A204.1 (cell line): ENCODE data around the gene MYLK3.
A peak's percentile ranks its signal among the peaks of the same experiment; 100 is the strongest.
"Not testable (repeated sequence)": the region's sequence is repeated elsewhere in the genome, so short reads cannot be mapped to it uniquely, and the experiment has no call there.

Experiments used
- FAIRE-seq: peaks from 2 replicates; lab custom pipeline; 2012; peaks lifted over from hg19 to GRCh38; lab: Jason Lieb, UNC

Gene MYLK3

GRCh38 chr16:46747777-46748651, at the start of gene MYLK3:
MYLK3 (minus strand) TSS chr16:46748344; CDS start chr16:46748193, 151 bp downstream.
- no peak for FAIRE-seq

GRCh38 chr16:46797501-46797900, 49.4 kb upstream of the MYLK3 start:
- FAIRE-seq: peak; percentile 76

- peak; percentile 14 for FAIRE-seq
These were observed 48.7 kb upstream of the MYLK3 start for GRCh38 chr16:46796764-46797269.

- no peak for FAIRE-seq
These were observed 45.7 kb upstream of the MYLK3 start for GRCh38 chr16:46793841-46794240.

- FAIRE-seq: no peak
These were observed 42.6 kb upstream of the MYLK3 start for GRCh38 chr16:46790599-46791270.

GRCh38 chr16:46789499-46790414, 41.6 kb upstream of the MYLK3 start:
- no peak for FAIRE-seq

- FAIRE-seq: peak; percentile 19
These were observed 40.8 kb upstream of the MYLK3 start for GRCh38 chr16:46788891-46789474.

GRCh38 chr16:46787909-46788308, 39.8 kb upstream of the MYLK3 start:
- no peak for FAIRE-seq

GRCh38 chr16:46785076-46785845, 37.1 kb upstream of the MYLK3 start:
- FAIRE-seq: no peak

GRCh38 chr16:46784569-46784968, 36.4 kb upstream of the MYLK3 start:
- FAIRE-seq: not testable (repeated sequence)

GRCh38 chr16:46783800-46784199, 35.7 kb upstream of the MYLK3 start:
- no peak for FAIRE-seq

GRCh38 chr16:46782320-46782719, 34.2 kb upstream of the MYLK3 start:
- no peak for FAIRE-seq

GRCh38 chr16:46777804-46778203, 29.7 kb upstream of the MYLK3 start:
- FAIRE-seq: no peak

- no peak for FAIRE-seq
These were observed 27.1 kb upstream of the MYLK3 start for GRCh38 chr16:46775214-46775613.

- no peak for FAIRE-seq
These were observed 26.6 kb upstream of the MYLK3 start for GRCh38 chr16:46774743-46775177.

GRCh38 chr16:46772463-46772862, 24.3 kb upstream of the MYLK3 start:
- FAIRE-seq: no peak

GRCh38 chr16:46768809-46769208, 20.7 kb upstream of the MYLK3 start:
- no peak for FAIRE-seq

GRCh38 chr16:46765050-46765449, 16.9 kb upstream of the MYLK3 start:
- FAIRE-seq: no peak

- FAIRE-seq: no peak
These were observed 15.0 kb upstream of the MYLK3 start for GRCh38 chr16:46763147-46763546.

- no peak for FAIRE-seq
These were observed 14.4 kb upstream of the MYLK3 start for GRCh38 chr16:46762583-46762982.

GRCh38 chr16:46759309-46759708, 11.2 kb upstream of the MYLK3 start:
- no peak for FAIRE-seq
